Kidney epithelial cell (primary cell): ENCODE results near the gene CAMTA1. TPM values are rescaled to one million over a fixed set of nuclear protein-coding genes. Genes with fewer than 3 reads are reported as not detected.
"Not testable (repeated sequence)": the region's sequence is repeated elsewhere in the genome, so short reads cannot be mapped to it uniquely, and the experiment has no call there.

ENCODE experiments used
- DNase-seq: peaks from one replicate; pipeline ENCODE4 v3.0.0-alpha.2; 2010; ENCODE audit warnings: low read depth
- H3K27me3 ChIP-seq: 2 replicates; pipeline ENCODE4 v1.6.0; 2011; ENCODE audit warnings: low read length; ENCODE audit not compliant: control insufficient read depth, insufficient read depth
- H3K36me3 ChIP-seq: 2 replicates; pipeline ENCODE4 v1.5.1; 2011; ENCODE audit warnings: low read length; ENCODE audit not compliant: control insufficient read depth, insufficient read depth
- H3K4me3 ChIP-seq: 2 replicates; pipeline ENCODE4 v1.5.1; 2011; ENCODE audit warnings: low read depth, mild to moderate bottlenecking, control low read depth, low read length
- CTCF ChIP-seq: IDR thresholded peaks from 2 replicates; pipeline ENCODE4 v1.5.1; 2011; ENCODE audit warnings: mild to moderate bottlenecking, moderate library complexity, low read length, control low read depth, inconsistent platforms; ENCODE audit not compliant: insufficient read depth, poor library complexity, severe bottlenecking
- total RNA-seq: library from RNA; depleted of rRNA; stranded (reverse); fragments of >200 nt; gene quantifications from 2 replicates; pipeline ENCODE4 v1.2.3, GENCODE V29; 2015

The CAMTA1 gene
- total RNA-seq, 1 donor from 2014 or later = 76.5 TPM

GRCh38 chr1:7692005-7692404, 906.8 kb downstream of the CAMTA1 start:
- H3K4me3 ChIP-seq = no peak overlapping the region
- peaks cover 12% of the 10 kb centered on the region for H3K27me3 ChIP-seq
- H3K36me3 ChIP-seq = no peaks in the 10 kb centered on the region
- no peak for TF ChIP-seq CTCF
- no peak for DNase-seq

DNA sequence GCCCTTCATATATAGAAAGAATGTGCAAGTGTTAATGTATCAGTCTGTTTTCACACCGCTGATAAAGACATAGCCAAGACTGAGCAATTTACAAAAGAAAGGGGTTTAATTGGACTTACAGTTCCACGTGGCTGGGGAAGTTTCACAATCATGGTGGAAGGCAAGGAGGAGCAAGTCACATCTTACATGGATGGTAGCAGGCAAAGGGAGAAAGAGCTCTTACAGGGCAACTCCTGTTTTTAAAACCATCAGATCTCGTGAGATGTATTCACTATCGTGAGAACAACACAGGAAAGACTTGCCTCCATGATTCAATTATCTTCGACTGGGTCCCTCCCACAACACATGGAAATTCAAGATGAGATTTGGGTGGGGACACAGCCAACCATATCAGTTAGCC, 907.8 kb downstream of the CAMTA1 start:
- H3K4me3 ChIP-seq, H3K36me3 ChIP-seq, DNase-seq: not testable (repeated sequence)
- H3K27me3 ChIP-seq = peaks cover 10% of the 10 kb centered on the region

- no peak overlapping the region for H3K4me3 ChIP-seq
- H3K36me3 ChIP-seq = no peaks in the 10 kb centered on the region
- peaks cover 10% of the 10 kb centered on the region for H3K27me3 ChIP-seq
- TF ChIP-seq CTCF = no peak
- DNase-seq = no peak
These were observed 908.4 kb downstream of the CAMTA1 start for GRCh38 chr1:7693662-7694061.

GRCh38 chr1:7694600-7695496, 909.6 kb downstream of the CAMTA1 start:
- no peak for TF ChIP-seq CTCF
- H3K36me3 ChIP-seq = no peaks in the 10 kb centered on the region
- H3K4me3 ChIP-seq = no peak overlapping the region
- no peak for DNase-seq
- H3K27me3 ChIP-seq = peaks cover 10% of the 10 kb centered on the region

DNA sequence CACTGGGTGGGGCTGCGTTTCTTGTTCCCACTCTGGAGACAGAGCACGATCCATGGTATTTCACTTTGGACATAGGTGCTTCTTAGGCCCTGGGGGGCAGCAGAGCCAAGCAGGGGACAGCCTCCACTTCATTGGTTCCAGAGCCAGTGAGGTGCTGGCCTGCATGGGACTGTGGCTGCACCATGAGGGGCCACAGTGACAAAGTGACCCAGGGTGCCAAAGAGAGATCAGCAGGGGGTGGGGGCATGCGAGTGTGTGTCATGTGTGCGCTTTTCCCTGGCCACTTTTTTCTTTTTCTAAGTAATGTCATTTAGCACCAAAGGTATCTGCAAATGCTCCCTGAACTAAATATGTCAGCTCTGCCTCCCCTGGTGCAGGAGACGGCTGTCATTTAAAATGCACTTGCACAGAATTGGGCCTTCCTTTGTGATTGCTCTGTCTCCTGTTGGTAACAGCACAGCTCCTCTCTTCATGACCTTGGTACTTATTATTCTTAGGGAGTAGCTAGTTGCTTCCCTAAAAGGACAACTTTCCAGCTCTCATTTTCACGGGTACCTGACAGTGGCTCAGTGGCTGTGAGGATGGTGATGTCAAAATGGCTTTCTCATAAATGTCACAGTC, 910.4 kb downstream of the CAMTA1 start:
- no peak for TF ChIP-seq CTCF
- Histone ChIP-seq H3K4me3 (no peak overlapping the region), H3K36me3 (no peaks in the 10 kb centered on the region), H3K27me3 (peaks cover 7% of the 10 kb centered on the region)
- DNase-seq = no peak

DNA sequence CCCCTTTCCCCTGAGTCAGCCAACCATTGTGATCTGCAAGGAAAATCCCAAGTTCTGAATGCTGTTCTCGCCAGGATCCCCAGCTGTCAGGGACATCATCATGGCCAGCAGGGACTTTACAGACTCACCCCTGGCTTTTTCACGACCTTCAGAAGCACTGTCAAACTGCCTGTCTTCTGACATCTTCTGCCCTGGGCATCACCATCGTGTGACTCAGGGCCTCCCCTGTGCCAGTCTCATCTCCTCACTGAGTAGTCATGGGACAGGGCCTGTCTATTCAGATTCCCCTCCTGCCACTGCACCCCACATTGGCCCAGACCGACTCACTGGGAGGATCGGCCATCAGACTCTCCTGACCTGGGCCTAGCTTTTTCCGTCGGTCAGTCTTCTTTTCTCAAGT, 913.4 kb downstream of the CAMTA1 start:
- DNase-seq = no peak
- no peak for TF ChIP-seq CTCF
- H3K36me3 ChIP-seq = no peaks in the 10 kb centered on the region
- peaks cover 9% of the 10 kb centered on the region for H3K27me3 ChIP-seq
- H3K4me3 ChIP-seq = no peak overlapping the region
